HG03432 (cell line): Measurements from ENCODE around the gene MBOAT2.
"Not testable (repeated sequence)": the region's sequence is repeated elsewhere in the genome, so short reads cannot be mapped to it uniquely, and the experiment has no call there.

Source experiments
- ATAC-seq: cut with Tn5 transposase; IDR thresholded peaks from one replicate; pipeline ENCODE4 v1.9.1; 2021; ENCODE audit warnings: mild to moderate bottlenecking, moderate library complexity; ENCODE audit not compliant: unreplicated experiment

The MBOAT2 gene

GRCh38 chr2:8962890-8963289, 40.6 kb downstream of the MBOAT2 start:
- ATAC-seq, result no peak

- no peak for ATAC-seq
Measured at GRCh38 chr2:8957628-8958027, 45.9 kb downstream of the MBOAT2 start.

DNA sequence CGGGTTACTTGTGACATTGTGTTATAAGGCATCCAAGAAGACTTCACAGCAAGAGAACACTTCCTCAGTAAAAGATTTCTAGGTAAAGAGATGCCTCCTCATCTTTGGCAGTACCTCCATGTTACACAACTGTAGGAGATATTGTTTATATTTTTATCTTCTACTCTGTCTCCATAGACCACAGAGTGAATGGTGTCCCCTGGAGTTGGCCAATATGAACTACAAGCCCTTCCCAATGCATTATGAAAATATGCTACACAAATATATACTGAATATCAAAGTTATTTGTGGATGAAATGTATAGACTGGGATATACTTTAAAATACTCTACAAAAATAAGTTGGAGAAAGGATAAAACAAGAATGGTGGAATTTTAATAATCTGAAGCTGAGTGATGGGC, 46.7 kb downstream of the MBOAT2 start:
- no peak for ATAC-seq

- no peak for ATAC-seq
Measured at GRCh38 chr2:8954990-8955389, 48.5 kb downstream of the MBOAT2 start.

- ATAC-seq, result no peak
Measured at GRCh38 chr2:8953525-8953924, 50.0 kb downstream of the MBOAT2 start.

DNA sequence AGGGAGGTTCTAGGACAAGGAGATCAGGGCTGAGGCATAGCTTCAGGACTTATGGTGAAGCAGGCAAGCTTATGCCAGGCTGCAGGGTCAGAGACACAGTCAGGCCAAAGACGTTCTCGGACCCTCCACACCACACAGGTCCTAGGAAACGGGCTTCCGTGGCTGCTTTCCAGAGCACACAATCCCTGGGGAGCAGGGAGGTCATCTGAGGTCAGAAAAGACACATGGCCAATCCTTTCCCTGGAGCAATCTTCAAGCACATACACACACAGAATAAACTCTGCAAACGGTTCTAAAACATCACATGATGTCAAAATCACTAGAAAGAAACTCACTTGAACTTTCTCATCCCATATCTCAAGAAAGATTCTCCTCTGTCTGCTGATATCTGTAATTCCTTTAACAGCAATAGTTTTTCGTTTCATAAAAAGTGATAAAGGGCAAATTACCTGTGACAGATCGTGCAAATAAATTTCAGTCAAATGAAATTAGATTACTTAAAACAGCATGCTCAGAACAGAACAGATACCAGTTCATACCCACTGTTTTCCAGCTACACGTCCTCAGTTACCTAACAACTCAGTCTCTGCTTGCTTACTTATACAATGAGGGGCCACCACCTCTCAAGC, 63.9 kb downstream of the MBOAT2 start:
- ATAC-seq, result no peak

- ATAC-seq, result no peak
Measured at GRCh38 chr2:8938384-8938783, 65.1 kb downstream of the MBOAT2 start.

DNA sequence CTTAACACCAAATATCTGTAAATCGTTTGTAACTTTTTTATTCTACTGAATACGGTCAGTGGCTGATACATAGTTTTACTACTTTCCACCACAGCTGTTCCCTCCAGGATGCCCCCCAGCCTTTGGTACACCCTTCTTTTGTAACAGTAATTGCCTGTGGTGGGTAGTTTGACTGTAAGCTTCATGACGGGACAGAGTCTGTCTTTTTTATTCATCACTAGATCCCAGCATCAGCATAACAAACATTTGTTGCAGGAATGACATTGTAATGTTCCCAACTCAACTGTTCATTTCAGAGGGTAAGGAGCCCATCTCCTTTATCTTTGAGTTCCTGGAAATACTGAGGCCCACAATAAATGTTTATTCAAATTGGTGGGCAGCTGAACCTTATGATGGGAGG, 67.5 kb downstream of the MBOAT2 start:
- no peak for ATAC-seq

DNA sequence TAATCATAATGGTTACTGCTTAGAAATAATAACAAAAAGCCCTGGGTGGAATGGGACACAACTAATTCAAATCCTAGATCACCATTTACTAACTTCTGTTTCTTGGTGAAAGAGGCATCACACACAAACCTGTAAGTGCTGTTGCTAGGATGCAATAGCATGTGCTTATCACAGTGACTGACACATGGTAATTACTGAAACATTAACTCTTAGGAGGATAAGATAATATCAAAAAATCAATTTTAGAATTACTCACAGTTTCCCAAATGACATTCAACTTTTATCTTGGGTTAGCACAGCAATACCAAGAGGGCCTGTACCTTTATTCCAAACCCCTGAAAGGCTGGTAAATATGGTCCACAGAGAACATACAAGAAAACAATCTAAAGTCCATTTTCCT, 69.1 kb downstream of the MBOAT2 start:
- no peak for ATAC-seq

- ATAC-seq, result no peak
Measured at GRCh38 chr2:8932702-8933101, 70.8 kb downstream of the MBOAT2 start.

GRCh38 chr2:8930185-8930584, 73.3 kb downstream of the MBOAT2 start:
- not testable (repeated sequence) for ATAC-seq

DNA sequence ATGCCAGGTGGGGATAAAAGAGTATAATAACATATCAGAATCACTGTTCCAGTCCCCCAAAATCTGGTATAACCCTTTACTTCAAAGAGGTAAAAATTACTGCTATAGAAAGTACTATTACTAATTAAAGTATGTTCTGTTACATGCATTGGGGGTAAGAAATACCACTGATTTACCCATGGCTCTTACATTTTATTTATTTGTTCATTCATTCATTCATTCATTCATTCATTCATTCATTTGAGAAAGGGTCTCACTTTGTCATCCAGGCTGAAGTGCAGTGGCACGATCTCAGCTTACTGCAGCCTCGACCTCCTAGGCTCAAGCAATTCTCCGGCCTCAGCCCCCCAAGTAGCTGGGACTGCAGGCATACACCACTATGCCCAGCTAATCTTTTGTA, 74.4 kb downstream of the MBOAT2 start:
- no peak for ATAC-seq

DNA sequence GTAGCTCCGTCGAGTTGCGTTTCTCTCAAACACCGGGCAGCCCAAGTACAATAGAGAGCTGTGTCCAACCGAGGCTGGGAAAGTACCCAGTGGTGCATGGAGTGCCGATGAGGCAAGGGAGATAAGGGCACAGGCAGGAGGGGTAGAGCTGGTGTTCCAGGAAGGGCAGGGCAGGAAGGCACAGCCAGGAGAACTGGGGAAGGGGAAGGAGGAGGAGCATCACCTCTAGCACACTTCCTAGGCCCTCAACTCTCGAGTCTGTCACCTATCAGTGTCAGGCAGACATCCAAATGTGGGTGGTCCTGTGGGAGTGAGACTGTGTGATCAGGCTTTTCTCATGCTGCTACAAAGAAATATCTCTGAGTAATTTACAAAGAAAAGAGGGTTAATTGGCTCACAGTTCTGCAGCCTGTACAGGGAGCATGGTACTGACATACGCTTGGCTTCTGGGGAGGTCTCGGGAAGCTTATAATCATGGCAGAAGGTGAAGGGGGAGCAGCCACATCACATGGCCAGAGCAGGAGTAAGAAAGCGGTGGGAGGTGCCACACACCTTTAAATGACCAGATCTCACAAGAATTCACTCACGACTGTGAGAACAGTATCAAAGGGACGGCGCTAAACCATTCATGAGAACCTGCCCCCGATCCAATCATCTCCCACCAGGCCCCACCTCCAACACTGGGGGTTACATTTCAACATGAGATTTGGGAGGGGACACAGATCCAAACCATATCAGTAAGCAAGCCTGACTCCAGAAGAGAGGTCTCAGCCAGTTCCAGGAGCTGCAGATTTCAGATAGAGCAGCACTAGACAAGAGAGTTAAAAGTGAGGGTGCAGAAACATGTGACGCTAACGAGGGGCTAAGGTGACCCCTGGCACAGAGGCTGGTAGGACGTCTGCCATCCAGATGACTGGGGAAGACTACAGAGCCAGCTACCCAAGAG, 75.7 kb downstream of the MBOAT2 start:
- no peak for ATAC-seq

DNA sequence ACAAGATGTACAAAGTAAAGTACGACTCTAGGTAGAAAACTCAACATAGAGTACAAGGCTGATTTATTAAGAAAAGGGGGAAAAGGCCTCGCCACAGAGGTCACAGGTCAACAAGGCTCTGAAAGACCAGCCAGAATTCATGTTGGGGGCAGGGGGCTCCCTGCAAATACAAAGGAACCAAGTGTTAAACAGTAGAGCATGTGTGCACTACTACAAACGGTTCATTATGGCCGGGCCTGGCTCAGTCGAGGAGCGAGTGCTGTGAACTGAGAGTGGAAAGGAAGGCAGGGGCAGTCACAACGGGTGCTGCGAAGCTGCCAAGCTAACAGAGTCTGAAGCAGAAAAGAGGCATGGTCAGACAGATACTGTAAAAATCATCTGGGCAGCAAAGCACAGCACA, 77.1 kb downstream of the MBOAT2 start:
- ATAC-seq, result no peak

GRCh38 chr2:8925411-8925810, 78.1 kb downstream of the MBOAT2 start:
- no peak for ATAC-seq

GRCh38 chr2:8923183-8923582, 80.3 kb downstream of the MBOAT2 start:
- ATAC-seq, result no peak

DNA sequence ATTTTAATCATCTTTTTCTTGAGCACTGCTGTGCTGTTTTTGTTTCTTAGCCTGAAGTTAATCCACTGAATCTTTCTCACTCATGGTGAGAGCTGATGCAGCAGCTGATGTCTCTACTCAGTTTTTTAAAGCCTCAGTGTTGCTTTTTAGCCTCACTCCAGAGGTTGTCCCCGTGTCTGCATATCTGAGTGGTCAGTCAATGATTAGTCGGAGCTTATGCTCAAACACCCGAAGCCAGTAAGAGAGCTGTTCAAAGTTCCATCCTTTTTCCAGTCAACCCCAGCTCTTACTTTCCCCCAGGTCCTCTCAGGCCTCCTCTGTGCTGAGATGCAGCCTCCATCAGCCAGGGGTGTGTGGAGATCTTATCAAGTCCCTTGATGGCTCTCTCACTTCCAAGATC, 81.1 kb downstream of the MBOAT2 start:
- no peak for ATAC-seq

GRCh38 chr2:8918412-8918811, 85.1 kb downstream of the MBOAT2 start:
- no peak for ATAC-seq

DNA sequence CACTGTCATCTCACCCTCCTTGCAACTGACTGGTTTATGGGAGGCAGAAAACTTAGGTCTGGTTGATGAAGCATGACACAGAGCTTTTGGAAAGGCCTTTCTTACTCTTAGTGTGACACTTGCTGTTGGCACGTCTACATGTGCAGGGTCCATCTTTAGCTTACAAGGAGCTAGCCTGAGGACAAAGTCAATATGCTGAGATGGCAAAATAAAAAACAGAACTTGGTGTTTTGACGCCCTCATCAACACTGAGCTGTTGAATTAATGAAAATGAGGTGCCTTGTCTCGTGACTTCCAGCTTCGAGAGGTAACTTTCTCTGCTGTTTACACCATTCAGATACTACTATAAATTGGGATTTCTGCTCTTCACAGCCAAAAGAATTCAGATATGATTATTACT, 87.5 kb downstream of the MBOAT2 start:
- no peak for ATAC-seq

- ATAC-seq, result not testable (repeated sequence)
Measured at GRCh38 chr2:8913767-8914166, 89.7 kb downstream of the MBOAT2 start.

GRCh38 chr2:8907764-8908288, 95.7 kb downstream of the MBOAT2 start:
- ATAC-seq, result no peak

GRCh38 chr2:8903924-8904323, 99.6 kb downstream of the MBOAT2 start:
- not testable (repeated sequence) for ATAC-seq
